Erythroblast (primary cell): Measurements from ENCODE around the gene PRICKLE2.

Source experiments
- GATA1 ChIP-seq: IDR thresholded peaks from 2 replicates; pipeline ENCODE4 v1.6.1; 2011; ENCODE audit warnings: low read depth, mild to moderate bottlenecking, control low read depth, low read length, moderate library complexity
- POLR2A ChIP-seq: IDR thresholded peaks from 2 replicates; pipeline ENCODE4 v1.6.1; 2011; ENCODE audit warnings: mild to moderate bottlenecking, low read length

DNA sequence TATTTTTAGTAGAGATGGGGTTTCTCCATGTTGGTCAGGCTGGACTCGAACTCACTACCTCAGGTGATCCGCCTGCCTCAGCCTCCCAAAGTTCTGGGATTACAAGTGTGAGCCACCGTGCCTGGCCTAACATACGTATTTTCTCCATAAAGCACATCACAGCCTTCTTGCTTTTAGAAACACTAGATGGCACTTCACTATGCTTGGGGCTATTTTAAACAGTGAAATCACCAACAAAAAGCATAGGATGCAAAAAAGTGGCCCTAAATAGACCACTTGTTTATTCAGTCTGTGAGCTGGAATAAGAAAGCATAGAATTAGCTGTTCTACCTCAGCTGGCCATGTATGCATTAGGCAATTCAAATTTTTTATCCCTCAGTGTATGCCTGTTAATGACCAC lies 46.0 kb downstream of the PRICKLE2 start:
- no peak for TF ChIP-seq GATA1
- TF ChIP-seq POLR2A: no peak
